ENCODE results near the gene SEMA7A. TPM values are rescaled to one million over a fixed set of nuclear protein-coding genes. Genes with fewer than 3 reads are reported as not detected.
"Not testable (repeated sequence)": the region's sequence is repeated elsewhere in the genome, so short reads cannot be mapped to it uniquely, and the experiment has no call there.

SEMA7A gene
- total and polyA plus RNA-seq, 3 donors from 2014 or later, result 80.7 to 220 (median 217) TPM

DNA sequence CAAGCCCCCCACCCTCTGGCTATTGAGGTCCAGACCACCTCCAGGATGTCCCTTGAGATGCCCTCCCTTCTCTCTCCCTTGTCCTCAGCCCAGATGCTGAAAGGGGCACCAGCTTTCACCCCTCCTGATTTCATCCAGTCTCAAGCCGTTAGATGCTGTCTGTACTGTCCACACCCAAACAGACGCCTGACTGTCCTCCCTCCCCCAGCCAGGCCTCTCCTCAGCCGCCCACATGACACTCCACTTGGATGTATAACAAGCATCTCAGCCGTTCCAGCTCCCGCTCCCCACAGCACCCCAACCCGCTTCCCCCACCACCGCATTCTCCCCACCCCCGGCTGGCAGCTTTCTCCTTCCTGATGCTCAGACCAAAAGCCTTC is 41.3 kb downstream of the SEMA7A start:
- H3K27me3 ChIP-seq, result no peaks in the 10 kb centered on the region
- no peaks in the 10 kb centered on the region for H3K36me3 ChIP-seq (ENCODE audit: low read depth, missing control alignments)
- intact Hi-C loops (cut with DNase I; ENCODE audit: low total_unique reads), result no loop called here
- TF ChIP-seq POLR2A (IDR thresholded peaks at IDR 0.05), result no peak
- TF ChIP-seq, protein P1, sequence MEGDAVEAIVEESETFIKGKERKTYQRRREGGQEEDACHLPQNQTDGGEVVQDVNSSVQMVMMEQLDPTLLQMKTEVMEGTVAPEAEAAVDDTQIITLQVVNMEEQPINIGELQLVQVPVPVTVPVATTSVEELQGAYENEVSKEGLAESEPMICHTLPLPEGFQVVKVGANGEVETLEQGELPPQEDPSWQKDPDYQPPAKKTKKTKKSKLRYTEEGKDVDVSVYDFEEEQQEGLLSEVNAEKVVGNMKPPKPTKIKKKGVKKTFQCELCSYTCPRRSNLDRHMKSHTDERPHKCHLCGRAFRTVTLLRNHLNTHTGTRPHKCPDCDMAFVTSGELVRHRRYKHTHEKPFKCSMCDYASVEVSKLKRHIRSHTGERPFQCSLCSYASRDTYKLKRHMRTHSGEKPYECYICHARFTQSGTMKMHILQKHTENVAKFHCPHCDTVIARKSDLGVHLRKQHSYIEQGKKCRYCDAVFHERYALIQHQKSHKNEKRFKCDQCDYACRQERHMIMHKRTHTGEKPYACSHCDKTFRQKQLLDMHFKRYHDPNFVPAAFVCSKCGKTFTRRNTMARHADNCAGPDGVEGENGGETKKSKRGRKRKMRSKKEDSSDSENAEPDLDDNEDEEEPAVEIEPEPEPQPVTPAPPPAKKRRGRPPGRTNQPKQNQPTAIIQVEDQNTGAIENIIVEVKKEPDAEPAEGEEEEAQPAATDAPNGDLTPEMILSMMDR (IDR thresholded peaks at IDR 0.05), result no peak
- 39 to 52% methylated on average over 8 of the region's 8 CpGs for WGBS, 2 donors
- no peak overlapping the region for H3K4me3 ChIP-seq
- DNase-seq, result peak; percentile 76
- no peaks in the 10 kb centered on the region for H3K9me3 ChIP-seq
- H3K27ac ChIP-seq, result no peak overlapping the region
- peaks cover 9% of the 10 kb centered on the region for H3K4me1 ChIP-seq

DNA sequence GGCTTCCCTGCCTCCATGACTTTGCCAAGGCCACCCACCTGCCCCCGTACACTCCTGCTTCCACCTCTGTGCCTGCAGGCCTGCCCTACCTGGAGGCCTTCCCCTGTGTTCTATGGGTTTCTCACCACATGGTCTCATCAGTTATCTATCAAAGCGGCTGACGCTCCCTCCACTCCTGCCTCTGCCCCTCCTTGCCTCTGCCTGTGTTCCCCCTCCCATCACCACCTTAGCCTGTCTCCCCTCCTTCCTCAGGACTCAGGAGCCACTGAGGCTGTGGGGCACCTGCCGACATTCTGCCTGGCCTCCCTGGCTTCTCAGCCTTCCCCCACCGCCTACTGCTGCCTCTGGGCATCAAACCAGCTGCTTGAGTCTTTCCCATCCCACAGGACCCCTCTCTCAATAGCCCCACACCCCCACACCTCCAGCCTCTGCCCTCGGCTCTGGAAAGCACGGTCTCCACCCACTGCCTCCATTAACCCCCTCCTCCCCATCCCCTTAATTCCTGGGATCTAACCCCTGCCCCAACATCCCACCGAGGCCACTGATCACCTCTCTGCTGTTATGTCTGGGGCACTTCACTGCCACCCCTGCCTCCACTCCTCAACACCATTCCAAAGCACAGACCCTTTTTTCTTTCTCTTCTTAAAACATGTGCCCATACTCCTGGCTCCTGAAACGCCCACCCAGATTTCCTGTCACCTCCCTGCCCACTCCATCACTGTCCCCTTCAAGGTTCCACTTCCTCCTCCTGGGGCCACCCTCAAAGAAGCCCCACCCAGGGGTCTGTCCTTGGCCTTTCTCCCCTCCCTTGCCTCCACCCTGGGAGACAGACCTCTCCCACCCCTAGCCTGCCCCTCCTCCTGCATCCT is 41.9 kb downstream of the SEMA7A start:
- intact Hi-C loops (cut with DNase I; ENCODE audit: low total_unique reads), result no loop called here
- Histone ChIP-seq H3K4me3 (no peak overlapping the region), H3K27ac (no peak overlapping the region)

DNA sequence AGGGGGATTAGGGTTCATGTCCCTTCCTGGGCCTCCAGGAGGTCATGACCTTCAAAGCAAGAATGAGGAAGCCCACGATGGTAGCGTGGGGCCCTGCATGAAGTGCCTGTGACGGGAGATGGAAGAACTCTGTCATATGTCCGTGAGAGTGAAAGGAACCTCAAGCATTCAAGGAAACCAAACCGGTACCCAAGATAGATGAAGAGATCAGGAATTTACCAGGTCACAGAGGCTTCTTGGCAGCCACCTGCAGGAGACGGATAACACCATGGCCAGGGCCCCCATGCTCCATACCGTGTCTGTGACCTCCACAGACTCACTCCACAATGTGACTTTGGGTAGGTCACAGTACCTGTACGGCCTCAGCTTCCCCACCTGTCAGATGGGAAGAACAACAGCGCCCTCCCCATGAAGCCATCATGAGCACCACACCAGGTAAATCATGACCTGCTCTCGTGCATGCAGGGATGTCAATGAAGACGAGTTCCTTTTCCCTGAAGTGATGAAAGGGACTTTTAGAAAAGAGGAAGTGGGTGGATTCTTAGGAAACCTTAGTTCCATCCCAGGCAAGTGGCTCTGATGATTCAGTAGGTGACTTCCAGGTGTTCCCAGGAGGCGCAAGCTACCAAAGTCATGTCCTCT is 43.0 kb downstream of the SEMA7A start:
- Histone ChIP-seq H3K4me1 (peaks cover 22% of the 10 kb centered on the region), H3K27ac (no peak overlapping the region), H3K36me3 (ENCODE audit: low read depth, missing control alignments) (no peaks in the 10 kb centered on the region), H3K4me3 (no peak overlapping the region), H3K27me3 (no peaks in the 10 kb centered on the region), H3K9me3 (no peaks in the 10 kb centered on the region)
- no peak for DNase-seq
- 88 to 90% methylated on average over 12 of the region's 12 CpGs for WGBS, 2 donors
- TF ChIP-seq POLR2A (IDR thresholded peaks at IDR 0.05), result no peak
- TF ChIP-seq, protein P1 (IDR thresholded peaks at IDR 0.05), result no peak
- intact Hi-C loops (cut with DNase I; ENCODE audit: low total_unique reads), result no loop called here

More for the DNA sequence above, 41.9 kb downstream of the SEMA7A start:
- TF ChIP-seq POLR2A (IDR thresholded peaks at IDR 0.05), result no peak
- TF ChIP-seq, protein P1 (IDR thresholded peaks at IDR 0.05), result no peak
- no peaks in the 10 kb centered on the region for H3K27me3 ChIP-seq
- peaks cover 13% of the 10 kb centered on the region for H3K4me1 ChIP-seq
- WGBS, 2 donors, result 75 to 79% methylated on average over 9 of the region's 9 CpGs
- no peak for DNase-seq
- no peaks in the 10 kb centered on the region for H3K36me3 ChIP-seq (ENCODE audit: low read depth, missing control alignments)
- no peaks in the 10 kb centered on the region for H3K9me3 ChIP-seq

DNA sequence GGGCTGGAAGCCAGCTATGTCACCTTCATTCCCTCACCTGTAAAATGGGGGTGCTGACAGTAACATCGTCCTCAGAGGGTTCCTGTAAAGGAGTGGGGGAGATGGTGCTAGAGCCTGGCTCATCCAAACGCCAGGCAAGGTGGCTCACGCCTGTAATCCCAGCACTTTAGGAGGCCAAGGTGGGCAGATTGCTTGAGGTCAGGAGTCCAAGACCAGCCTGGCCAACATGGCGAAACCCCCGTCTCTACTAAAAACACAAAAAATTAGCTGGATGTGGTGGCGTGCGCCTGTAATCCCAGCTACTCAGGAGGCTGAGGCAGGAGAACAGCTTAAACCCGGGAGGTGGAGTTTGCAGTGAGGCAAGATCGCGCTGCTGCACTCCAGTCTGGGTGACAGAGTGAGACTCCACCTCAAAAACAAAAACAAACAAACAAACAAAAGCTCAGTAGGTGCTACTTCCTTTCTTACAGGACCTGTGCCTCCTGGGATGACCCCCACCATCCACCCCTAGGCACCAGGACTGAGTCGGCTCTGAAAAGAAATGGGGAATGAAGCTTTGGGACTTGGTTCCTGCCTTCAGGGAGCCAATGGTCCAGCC is 43.6 kb downstream of the SEMA7A start:
- H3K36me3 ChIP-seq (ENCODE audit: low read depth, missing control alignments); H3K4me3 ChIP-seq; DNase-seq; H3K27ac ChIP-seq; H3K27me3 ChIP-seq; H3K9me3 ChIP-seq; intact Hi-C loops (cut with DNase I; ENCODE audit: low total_unique reads): not testable (repeated sequence)
- 90 to 95% methylated on average over 11 of the region's 11 CpGs for WGBS, 2 donors
- H3K4me1 ChIP-seq, result peaks cover 28% of the 10 kb centered on the region
